Measurements from ENCODE around the gene SFTPA2. TPM values are rescaled to one million over a fixed set of nuclear protein-coding genes. Genes with fewer than 3 reads are reported as not detected.
"Not testable (repeated sequence)": the region's sequence is repeated elsewhere in the genome, so short reads cannot be mapped to it uniquely, and the experiment has no call there.

SFTPA2 gene
- total RNA-seq, 1 donor from 2014 or later, result not detected

DNA sequence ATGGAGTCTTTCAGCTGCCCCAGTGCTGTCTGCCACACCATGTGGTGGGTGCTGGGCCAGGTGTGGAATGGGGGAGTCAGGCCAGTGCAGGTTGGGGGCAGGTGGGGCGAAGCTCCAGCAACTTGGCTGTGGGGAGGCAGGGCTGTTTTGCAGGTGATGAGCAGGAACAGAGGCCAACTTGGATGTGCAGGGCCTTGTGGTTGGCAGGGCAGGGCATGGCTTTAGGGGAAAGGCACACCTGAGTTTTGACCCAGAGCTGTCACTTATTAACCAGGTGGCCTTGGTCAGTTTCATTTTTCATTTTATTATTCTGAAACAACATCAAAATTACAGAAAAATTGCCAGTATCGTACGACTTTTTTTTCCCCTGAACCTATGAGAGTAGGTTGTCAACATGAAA, 1.1 kb upstream of the SFTPA2 start:
- no peak for DNase-seq (ENCODE audit: extremely low read depth, low read depth, low spot score)

DNA sequence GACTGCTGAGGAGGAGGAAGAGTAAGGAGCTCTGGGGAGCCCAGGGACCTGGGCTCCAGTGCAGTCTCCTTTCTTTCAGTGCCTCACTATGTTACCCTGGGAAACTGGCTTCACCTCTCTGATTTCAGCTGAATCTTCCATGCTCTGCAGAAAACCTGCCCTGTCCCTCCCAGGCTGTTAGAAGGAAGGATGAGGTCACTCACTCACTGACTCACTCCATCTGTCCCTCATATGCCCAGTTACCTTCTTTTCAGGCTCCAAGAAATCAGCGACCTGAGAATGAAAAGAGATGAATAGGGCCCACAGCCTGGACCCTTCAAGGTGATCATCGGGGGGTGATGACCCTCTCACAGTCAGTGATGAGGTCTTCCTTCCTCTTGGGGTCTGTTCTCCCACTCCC, 481 bp downstream of the SFTPA2 start:
- DNase-seq (ENCODE audit: extremely low read depth, low read depth, low spot score), result no peak

DNA sequence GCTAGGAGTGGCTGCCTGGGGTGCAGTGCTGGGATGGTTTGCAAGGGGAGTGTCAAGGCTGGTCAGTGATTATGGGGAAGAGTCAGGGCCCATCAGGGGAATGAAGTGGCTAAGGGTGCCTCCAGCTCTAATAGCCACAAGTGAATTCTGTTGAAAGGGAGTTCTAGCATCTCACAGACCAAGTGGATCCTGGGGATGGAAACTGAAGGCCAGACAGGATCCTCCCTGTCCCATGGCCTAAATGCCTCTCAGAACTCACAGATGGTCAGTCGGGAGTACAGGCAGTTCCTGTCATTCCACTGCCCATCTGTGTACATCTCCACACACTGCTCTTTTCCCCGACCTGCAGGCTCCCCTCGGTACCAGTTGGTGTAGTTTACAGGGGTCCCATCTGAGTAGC, 3.2 kb downstream of the SFTPA2 start:
- DNase-seq (ENCODE audit: extremely low read depth, low read depth, low spot score), result not testable (repeated sequence)

DNA sequence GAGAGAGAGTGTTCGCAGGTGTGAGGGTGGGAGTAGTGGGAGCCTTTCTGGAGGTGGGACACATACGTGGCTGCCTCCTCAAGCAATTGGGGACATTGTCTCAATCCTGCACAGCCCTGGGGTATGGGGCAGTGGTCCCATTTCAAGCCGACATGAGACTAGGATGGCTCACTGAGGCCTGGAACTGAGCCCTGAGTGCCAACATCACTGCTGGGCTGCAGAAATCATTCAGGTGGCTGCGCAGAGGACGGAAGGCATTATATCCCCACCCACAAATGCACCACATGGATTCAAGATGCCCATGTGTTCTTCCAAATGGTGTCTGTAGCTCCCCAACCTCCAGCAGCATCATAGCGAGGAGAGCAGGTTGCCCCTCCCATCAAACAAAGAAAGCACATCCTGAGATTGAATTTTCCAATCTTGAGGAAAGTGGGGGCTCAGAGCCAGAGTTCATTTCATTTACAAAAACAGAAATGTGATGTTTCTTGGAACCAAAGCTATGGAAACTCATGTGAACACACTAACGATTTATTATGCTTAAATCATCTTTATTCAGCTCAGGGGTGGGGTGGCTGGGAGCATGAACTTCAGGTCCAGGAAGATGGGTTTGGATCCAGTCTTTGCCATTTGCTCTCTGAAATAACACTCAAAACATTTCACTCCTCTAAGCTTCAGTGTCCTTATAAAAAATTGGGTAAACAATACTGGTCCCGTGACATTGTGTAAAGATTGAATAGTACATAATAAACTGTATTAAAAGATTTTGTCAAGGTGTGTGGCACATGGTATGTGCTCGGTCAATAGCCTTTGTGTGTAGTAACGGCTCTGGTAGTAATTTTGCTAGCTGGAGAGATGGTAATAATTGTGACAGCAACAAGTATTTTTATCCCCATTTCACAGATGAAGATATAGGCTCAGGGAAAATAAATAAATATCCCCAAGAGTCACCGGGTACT, 4.6 kb downstream of the SFTPA2 start:
- DNase-seq (ENCODE audit: extremely low read depth, low read depth, low spot score), result no peak

DNA sequence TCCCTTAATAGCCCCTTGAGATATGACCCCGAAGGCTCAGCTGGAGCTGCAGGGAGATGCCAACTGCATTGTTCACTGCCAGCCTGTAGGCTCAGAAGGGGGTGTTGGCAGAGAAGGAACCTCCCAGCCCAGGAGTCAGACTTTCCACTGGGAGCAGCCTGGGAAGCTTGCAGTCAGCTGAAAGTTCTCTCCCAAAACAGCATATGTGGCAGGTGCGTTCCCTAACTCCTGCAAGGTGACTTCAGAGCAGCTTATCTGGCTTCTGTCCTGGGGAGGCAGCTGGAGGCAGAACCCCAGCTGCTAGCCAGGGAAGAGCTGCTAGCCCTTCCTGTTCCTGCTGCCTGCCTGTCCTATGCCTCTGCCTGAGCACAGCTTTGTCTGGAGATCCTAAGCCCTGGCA, 8.1 kb downstream of the SFTPA2 start:
- no peak for DNase-seq (ENCODE audit: extremely low read depth, low read depth, low spot score)

DNA sequence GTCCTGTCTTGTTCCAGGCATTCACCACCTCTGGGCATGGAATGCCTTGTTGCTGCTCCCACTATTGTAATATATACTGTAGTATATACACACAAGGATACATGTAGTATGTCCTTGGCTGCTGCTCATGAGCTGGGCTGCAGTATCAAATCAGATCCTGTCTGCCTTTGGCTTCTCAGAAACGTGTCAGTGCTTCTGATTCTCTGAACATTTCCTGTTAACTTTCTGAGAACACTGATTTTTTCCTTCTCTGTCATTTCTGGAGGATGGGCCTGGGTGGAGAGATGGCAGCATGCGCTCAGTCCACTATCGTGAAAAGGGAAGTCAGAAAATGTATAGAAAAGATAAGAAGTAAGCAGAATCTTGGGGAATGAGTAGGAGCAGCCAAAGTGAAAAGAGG, 12.2 kb downstream of the SFTPA2 start:
- no peak for DNase-seq (ENCODE audit: extremely low read depth, low read depth, low spot score)

DNA sequence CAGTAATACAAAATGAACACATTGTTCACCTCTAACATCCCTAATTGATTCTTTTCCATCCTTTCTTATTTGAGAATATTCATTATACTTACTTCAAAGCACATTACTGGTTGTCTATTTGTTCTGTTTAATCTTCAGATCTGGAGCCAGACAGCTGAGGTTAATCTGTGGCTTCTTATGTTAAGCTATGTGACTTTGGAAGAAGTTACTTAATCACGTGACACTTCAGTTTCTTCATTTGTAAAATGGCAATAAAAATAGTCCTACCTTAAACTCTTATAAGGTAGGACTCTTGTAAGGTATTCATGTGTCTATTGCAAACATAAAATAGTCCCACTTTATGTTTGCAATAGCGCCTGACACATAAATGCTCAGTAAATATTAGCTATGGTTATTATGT, 13.1 kb downstream of the SFTPA2 start:
- DNase-seq (ENCODE audit: extremely low read depth, low read depth, low spot score), result not testable (repeated sequence)

DNA sequence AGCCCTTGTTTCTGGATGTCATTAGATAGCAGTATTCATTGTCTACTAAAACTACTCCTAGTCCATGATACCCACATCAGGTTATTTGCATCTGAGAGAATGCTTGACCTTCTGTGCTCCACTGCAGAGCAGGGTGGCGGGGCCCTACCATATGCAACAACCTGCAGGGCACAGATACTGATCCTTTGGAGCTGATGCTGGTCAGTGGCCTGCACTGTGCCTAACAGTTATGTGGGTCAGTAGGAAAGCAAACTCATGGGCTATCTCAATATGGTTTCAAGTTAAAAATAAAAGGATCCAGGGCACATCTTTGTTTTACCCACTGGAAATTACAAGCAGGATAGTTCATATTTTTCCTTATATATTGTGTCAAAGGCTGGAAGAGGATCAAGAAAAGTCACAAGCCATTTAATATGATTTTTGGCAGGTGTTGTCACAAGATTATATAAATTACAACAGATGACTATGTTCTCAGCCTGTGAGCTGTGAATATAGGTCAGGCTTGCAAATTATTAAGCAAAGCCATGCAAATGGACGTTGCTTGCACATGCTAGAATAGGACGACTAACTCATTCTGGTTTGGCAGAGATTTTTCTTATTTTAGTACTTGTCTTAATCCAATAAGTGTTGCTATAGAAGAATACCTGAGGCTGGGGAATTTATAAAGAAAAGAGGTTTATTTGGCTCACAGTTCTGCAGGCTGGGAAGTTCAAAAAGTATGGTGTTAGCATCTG, 15.1 kb downstream of the SFTPA2 start:
- DNase-seq (ENCODE audit: extremely low read depth, low read depth, low spot score), result not testable (repeated sequence)

DNA sequence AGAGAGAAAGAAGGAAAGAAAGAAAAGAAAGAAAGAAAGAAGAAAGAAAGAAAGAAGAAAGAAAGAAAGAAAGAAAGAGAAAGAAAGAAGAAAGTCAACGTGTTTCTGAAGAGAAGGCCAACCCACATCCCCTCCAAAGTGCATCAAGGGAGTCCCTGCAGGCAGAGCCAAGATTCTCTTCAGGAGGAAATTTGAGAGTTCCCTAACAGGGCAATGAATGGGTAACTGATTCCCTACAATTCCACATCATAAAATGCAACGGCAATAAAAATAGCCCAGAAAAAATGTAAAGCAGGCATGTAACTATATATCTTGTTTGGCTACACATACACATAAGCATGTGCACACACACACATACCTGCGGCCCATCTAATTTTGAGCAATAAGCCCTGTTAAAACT, 15.8 kb downstream of the SFTPA2 start:
- DNase-seq (ENCODE audit: extremely low read depth, low read depth, low spot score), result not testable (repeated sequence)

DNA sequence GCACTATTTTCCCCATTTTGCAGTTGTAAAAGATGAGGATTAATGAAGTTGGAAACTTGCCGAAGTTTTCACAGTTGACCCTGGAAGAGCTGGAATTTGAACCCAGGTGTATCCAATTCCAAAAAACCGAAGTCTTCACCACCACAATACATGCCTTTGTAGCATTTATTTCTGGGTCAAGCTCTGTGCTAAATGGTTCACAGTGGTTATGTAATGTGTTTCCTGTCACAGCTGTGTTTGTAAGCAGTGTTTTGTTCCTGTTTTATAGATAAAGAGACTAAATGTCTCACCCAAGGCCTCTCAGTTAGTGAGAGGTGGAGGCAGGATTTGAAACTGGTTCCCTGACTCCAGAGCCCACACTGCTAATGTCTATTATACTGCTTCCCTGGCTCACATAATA, 17.6 kb downstream of the SFTPA2 start:
- no peak for DNase-seq (ENCODE audit: extremely low read depth, low read depth, low spot score)

DNA sequence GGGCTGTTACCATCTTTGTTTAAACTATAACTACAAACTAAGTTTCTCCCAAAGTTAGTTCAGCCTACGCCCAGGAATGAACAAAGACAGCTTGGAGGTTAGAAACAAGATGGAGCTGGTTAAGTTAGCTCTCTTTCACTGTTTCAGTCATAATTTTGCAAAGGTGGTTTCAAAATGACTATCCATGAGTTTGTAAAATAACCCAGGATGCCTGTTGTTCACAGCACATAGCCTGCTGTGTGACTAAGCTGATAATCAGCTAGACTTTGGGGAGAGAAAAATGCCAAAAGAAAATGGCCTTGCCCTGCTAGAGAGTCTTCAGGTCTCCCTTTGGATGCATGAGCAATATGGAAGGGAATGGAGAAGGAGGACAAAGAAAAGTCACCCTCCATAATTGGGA, 19.3 kb downstream of the SFTPA2 start:
- not testable (repeated sequence) for DNase-seq (ENCODE audit: extremely low read depth, low read depth, low spot score)

DNA sequence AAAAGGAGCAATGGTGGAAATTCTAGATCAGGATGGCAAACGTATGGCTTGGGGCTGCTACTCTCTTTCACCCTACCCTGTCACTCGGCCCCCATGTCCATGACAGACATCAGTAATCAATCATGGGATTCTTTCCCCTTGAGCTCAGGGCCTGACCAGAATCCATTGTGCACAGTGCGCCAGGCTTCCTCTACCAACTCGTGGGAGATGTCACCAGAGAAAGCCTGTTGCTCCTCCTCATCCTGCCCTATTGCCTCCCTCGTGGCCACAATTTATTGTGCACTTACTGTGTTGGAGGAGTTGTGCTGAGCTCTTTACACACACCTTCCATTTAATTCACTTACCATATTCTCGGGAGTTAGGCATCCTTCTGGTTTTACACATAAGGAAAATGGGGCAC, 21.9 kb downstream of the SFTPA2 start:
- DNase-seq (ENCODE audit: extremely low read depth, low read depth, low spot score), result not testable (repeated sequence)

DNA sequence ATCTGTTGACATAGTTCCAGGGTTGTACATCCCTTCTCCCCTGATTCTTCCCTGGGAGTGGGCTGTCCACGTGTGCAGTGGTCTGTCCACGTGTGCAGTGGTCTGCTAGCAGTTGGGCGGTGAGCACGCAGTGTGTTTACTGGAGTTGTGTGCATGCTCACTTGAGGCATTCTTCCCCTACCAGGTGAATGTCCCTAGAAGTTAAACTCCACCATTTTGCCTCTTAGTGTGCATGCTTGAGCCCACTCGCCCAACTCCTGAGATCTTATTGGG, 26.4 kb downstream of the SFTPA2 start:
- DNase-seq (ENCODE audit: extremely low read depth, low read depth, low spot score), result not testable (repeated sequence)

DNA sequence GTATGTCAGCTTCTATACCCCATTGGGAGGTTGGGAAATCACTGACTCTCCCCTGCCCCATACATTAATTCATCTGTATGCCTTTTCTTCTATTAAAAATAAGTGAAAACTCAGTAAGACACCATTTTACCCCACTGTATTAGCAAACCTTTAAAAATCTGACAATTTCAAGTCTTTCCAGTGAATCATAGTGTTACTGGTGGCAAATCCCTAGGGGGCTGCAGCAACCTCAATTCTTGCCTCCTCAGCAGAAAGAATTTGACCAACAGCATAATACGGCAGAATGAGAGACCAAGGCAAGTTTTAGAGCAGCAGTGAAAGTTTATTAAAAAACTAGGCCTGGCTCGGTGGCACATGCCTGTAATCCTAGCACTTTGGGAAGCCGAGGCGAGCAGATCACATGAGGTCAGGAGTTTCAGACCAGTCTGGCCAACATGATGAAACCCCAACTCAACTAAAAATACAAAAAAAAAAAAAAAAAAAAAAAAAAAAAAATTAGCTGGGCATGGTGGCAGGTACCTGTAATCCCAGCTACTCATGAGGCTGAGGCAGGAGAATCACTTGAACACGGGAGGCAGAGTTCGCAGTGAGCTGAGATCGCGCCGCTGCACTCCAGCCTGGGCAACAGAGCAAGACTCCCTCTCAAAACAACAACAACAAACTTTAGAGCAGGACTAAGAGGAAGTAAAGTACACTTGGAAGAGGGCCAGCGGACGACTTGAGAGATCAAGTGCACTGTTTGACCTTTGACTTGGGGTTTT, 26.9 kb downstream of the SFTPA2 start:
- not testable (repeated sequence) for DNase-seq (ENCODE audit: extremely low read depth, low read depth, low spot score)

DNA sequence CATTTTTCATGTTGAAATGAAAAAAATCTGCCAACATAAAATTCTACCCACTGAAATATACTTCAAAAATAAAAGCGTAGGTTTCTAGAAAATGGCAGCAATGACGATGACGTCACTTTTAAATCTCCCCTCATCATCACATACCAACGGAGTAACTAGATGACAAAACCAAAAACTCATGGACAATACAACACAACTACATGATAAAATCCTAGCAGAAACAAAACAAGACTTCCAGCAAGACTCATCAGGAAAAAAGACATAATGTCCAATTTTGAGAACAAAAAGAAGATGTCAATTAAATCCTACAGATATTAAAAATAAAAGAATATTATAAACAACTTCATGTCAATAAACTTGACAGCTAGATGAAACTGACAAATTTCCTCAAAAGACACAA, 31.9 kb downstream of the SFTPA2 start:
- not testable (repeated sequence) for DNase-seq (ENCODE audit: extremely low read depth, low read depth, low spot score)

DNA sequence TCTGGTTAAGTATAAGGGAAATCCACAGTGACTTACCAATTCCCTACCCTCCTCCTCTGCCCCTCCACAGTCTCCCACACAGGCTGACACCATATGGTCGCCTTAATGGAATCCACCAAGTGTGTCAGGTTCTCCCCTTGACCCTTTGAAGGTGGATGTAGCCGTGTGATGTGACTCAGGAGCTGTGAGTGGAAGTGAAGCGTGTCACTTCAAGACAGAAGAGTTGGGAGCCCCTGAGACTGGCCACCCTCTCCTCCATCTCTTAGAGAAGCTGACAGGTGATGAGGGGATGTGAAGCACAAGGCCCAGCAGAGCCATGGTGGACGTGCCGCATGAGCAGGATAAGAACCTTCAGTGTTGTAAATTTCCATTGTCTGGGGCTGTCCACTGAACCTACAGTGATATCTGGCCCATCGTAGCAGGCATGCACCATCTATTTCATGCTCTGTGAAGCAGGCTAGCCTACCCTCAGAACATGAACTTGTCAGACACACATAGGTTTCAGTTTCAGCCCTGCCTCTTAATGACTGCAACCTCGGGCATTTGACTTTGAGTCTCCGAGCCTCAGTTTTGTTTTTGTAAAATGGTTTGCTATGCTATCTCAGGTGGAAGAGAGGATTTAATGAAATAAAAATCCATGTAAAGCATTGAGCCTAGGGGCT, 35.0 kb downstream of the SFTPA2 start:
- not testable (repeated sequence) for DNase-seq (ENCODE audit: extremely low read depth, low read depth, low spot score)

DNA sequence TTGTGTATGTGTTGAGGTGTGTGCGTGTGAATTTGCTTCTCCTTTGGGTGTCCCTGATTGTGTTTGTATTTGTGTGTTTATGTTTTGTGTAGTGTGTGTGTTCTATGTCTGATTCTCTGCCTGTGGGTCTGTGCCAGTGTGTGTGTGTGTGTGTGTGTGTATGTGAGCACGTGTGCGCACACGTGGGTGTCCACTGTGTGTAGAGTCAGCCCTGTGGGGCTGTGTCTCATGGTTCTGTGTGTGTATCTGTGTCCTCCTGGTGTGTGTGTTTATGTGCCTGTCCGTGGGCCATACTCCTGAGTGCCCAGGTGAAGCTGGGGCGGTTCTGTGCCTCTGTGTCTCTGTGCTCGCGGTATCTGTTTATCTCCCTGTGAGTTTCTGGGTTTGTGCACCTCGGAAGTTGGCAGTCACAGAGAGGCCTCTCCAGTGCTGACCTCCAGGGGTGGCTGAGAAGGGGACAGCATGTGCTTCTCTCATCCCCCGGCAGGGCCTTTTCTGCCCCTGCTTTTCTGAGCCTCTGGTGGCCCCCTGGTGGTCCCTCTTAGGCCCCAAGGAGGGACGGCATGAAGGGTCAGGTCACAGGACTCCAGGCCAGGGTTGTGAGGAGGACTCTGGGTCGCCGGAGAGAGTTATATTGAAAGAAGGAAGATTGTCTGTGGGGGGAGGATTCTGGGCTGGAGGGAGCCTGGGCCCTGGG, 36.9 kb downstream of the SFTPA2 start:
- DNase-seq (ENCODE audit: extremely low read depth, low read depth, low spot score), result not testable (repeated sequence)

DNA sequence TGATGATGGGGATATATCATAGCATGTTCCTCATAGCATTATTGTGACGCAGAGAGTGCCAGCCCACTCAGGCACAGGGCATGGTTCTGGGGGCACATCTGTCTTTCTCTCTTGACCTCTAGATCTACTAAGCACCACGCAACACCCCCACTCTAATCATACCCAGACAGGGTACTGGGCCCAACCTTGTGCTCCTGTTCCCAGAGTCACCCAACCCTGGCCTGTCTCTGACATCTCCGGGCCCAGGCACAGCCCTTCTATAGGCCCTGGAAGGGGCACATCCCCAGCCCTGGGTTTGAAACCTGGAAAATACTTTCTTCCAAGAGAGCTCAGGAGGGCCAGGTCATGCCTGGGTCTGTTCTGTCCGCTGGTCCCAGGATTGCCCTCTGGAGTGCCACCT, 37.7 kb downstream of the SFTPA2 start:
- DNase-seq (ENCODE audit: extremely low read depth, low read depth, low spot score), result not testable (repeated sequence)

DNA sequence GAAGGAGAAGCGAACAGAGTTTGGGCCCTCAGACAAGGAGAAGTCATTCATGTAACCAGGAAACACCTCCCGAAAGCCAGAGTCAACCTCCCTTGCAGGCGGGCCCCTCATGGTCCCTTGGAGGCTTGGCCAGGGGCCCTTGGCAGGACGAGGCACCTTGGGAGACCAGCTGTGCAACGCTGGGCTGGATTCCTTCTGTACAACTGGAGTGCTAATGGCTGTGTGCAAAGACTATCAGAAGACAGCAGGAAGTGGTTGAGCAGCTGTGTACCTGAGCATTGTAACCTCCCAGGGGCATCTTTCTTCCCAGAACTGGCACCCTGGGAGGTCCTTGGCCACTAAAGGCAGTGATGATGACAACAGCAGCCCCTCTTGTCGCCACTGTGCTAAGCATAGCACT, 38.5 kb downstream of the SFTPA2 start:
- not testable (repeated sequence) for DNase-seq (ENCODE audit: extremely low read depth, low read depth, low spot score)

DNA sequence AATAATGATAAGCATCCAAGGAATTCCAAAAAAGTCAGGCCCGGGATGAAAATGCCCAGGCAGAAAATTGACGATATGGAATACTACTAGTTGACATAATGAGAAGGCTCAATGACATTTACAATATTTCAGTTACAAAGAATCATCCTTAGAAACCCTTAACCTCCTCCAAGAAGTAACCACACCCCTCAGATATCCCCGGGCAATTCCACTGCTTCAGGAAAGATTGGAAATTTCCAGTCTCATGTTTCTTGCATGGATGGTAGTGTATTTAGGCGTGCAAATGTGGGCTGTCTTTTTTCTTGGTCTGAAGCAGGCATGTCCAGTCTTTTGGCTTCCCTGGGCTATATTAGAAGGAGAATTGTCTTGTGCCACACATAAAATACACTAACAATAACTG, 42.6 kb downstream of the SFTPA2 start:
- not testable (repeated sequence) for DNase-seq (ENCODE audit: extremely low read depth, low read depth, low spot score)
